Gastrocnemius medialis (tissue), 4 donors: ENCODE measurements around the gene ARRB1.

Experiments used
- CTCF ChIP-seq, 5 experiments: fragments of 450-650 bp in 3 of 5; fragments of 200-600 bp in 2 of 5; sonication (generic) in 2 of 5; IDR thresholded peaks in 4 of 5; conservative IDR thresholded peaks in 1 of 5; 1 replicate in 4 of 5; 2 replicates in 1 of 5; pipeline ENCODE4 v1.5.1; 2016 to 2019; ENCODE audit warnings: antibody characterized with exemption in 5 of 5, mild to moderate bottlenecking in 3 of 5, moderate library complexity in 3 of 5
- POLR2A ChIP-seq, 2 donors: fragments of 450-650 bp; IDR thresholded peaks; one replicate each; pipeline ENCODE4 v1.6.1; 2017; ENCODE audit warnings: antibody characterized with exemption in 2 of 2, mild to moderate bottlenecking in 2 of 2, moderate library complexity in 2 of 2

GRCh38 chr11:75346912-75347647 is 4.4 kb downstream of the ARRB1 start:
- TF ChIP-seq CTCF (IDR thresholded peaks at IDR 0.05 in 4 of 5, conservative IDR thresholded peaks at IDR 0.05 in 1 of 5), result no peak
- TF ChIP-seq POLR2A (IDR thresholded peaks at IDR 0.05), result no peak
